Lower leg skin (tissue), 3 donors: ENCODE measurements around the gene CCR6.

Experiments
- CTCF ChIP-seq, 3 donors: fragments of 450-650 bp; IDR thresholded peaks; one replicate each; pipeline ENCODE4 v1.5.1; 2016; ENCODE audit warnings: antibody characterized with exemption in 3 of 3, mild to moderate bottlenecking in 3 of 3, moderate library complexity in 2 of 3
- POLR2A ChIP-seq, 2 donors: fragments of 450-650 bp; IDR thresholded peaks; one replicate each; pipeline ENCODE4 v1.6.1; 2016 to 2017; ENCODE audit warnings: antibody characterized with exemption in 2 of 2, mild to moderate bottlenecking in 1 of 2, moderate library complexity in 1 of 2

GRCh38 chr6:167120583-167120903 is 2.4 kb upstream of the CCR6 start:
- no peak for TF ChIP-seq CTCF (IDR thresholded peaks at IDR 0.05)
- no peak for TF ChIP-seq POLR2A (IDR thresholded peaks at IDR 0.05)
